Endothelial cell of umbilical vein (primary cell): ENCODE data around the gene PRSS33. TPM values are rescaled to one million over a fixed set of nuclear protein-coding genes. Genes with fewer than 3 reads are reported as not detected.

Experiments used
- BruUV-seq: library from RNA; stranded (reverse); fragments of 400-500 nt; replicated peaks from 2 replicates; lab custom pipeline; 2021; lab: Mats Ljungman, UMichigan
- CTCF ChIA-PET: fragments of 300-600, 350-600 bp; sonication (Branson Sonifier 250); formaldehyde crosslinking; loops from one replicate; lab custom pipeline; 2021; ENCODE audit warnings: antibody characterized with exemption, inconsistent platforms; lab: Charles Lee
- POLR2A ChIA-PET: fragments of 300-600, 350-600 bp; sonication (Branson Sonifier 250); formaldehyde crosslinking; loops from one replicate; lab custom pipeline; 2021; ENCODE audit warnings: antibody characterized with exemption, inconsistent platforms; lab: Charles Lee
- DNase-seq: peaks from one replicate; pipeline ENCODE4 v3.0.0-alpha.2; 2011; ENCODE audit warnings: low read depth, low spot score
- FAIRE-seq: peaks from 2 replicates; lab custom pipeline; 2011; peaks lifted over from hg19 to GRCh38; lab: Jason Lieb, UNC
- H2AFZ ChIP-seq: 2 replicates; pipeline ENCODE4 v1.6.0; 2012; ENCODE audit warnings: low read depth, low read length, control low read depth, inconsistent platforms
- H3K27ac ChIP-seq: 2 replicates; pipeline ENCODE4 v1.5.1; 2011; ENCODE audit warnings: low read depth, mild to moderate bottlenecking, control low read depth, low read length, moderate library complexity; ENCODE audit not compliant: insufficient read depth
- H3K27me3 ChIP-seq, 2 experiments: 2 replicates each; pipeline versions ENCODE4 v1.6.0 to v1.6.1; 2011; ENCODE audit warnings: low read length in 2 of 2, mixed read lengths in 1 of 2; ENCODE audit not compliant: control insufficient read depth in 2 of 2, insufficient read depth in 2 of 2
- H3K36me3 ChIP-seq, 2 experiments: 2 replicates in 1 of 2; 3 replicates in 1 of 2; pipeline ENCODE4 v1.5.1; 2011; ENCODE audit warnings: low read length in 2 of 2, mild to moderate bottlenecking in 1 of 2, moderate library complexity in 1 of 2; ENCODE audit not compliant: control insufficient read depth in 2 of 2, insufficient read depth in 2 of 2; ENCODE audit errors: extremely low read depth in 1 of 2
- H3K4me1 ChIP-seq: 3 replicates; pipeline ENCODE4 v1.5.1; 2011; ENCODE audit warnings: mild to moderate bottlenecking, low read length; ENCODE audit not compliant: control insufficient read depth, insufficient read depth; ENCODE audit errors: extremely low read depth
- H3K4me2 ChIP-seq: 2 replicates; pipeline ENCODE4 v1.6.1; 2011; ENCODE audit warnings: low read length, control low read depth, mixed read lengths; ENCODE audit not compliant: insufficient read depth
- H3K4me3 ChIP-seq, 3 experiments: fragments of 200-600 bp in 1 of 3; sonication (generic), shearing (Covaris generic) in 1 of 3; replicated peaks in 1 of 3; 2 replicates each; pipeline ENCODE4 v1.5.1; 2011 to 2016; ENCODE audit warnings: control low read depth in 3 of 3, low read length in 3 of 3, mild to moderate bottlenecking in 2 of 3, inconsistent platforms in 1 of 3, low read depth in 1 of 3, moderate library complexity in 1 of 3; ENCODE audit not compliant: insufficient read depth in 1 of 3
- H3K79me2 ChIP-seq: 2 replicates; pipeline ENCODE4 v1.6.0; 2012; ENCODE audit warnings: low read length, inconsistent platforms; ENCODE audit not compliant: control insufficient read depth, insufficient read depth
- H3K9ac ChIP-seq: replicated peaks from 2 replicates; pipeline ENCODE3; 2011; ENCODE audit warnings: low read length, control low read depth; ENCODE audit not compliant: insufficient read depth; ENCODE audit errors: extremely low read depth
- H3K9me1 ChIP-seq: replicated peaks from 3 replicates; pipeline ENCODE4 v1.6.0; 2011; ENCODE audit warnings: mild to moderate bottlenecking, low read length; ENCODE audit not compliant: control insufficient read depth, insufficient read depth; ENCODE audit errors: extremely low read depth
- H3K9me3 ChIP-seq: replicated peaks from 2 replicates; pipeline ENCODE4 v1.5.1; 2012; ENCODE audit warnings: low read length, inconsistent platforms; ENCODE audit not compliant: control insufficient read depth, insufficient read depth
- H4K20me1 ChIP-seq: replicated peaks from 2 replicates; pipeline ENCODE3; 2011; ENCODE audit warnings: mild to moderate bottlenecking, low read length; ENCODE audit not compliant: control insufficient read depth, insufficient read depth; ENCODE audit errors: extremely low read depth
- CTCF ChIP-seq, 2 donors: IDR thresholded peaks; 1 replicate in 1 of 2; 2 replicates in 1 of 2; pipeline ENCODE4 v1.5.1; 2011; ENCODE audit warnings: low read length in 2 of 2, mild to moderate bottlenecking in 2 of 2, moderate library complexity in 2 of 2, control low read depth in 1 of 2, inconsistent platforms in 1 of 2, low read depth in 1 of 2; ENCODE audit not compliant: insufficient read depth in 1 of 2; ENCODE audit errors: extremely low read depth in 1 of 2
- EZH2 ChIP-seq: IDR thresholded peaks from 2 replicates; pipeline ENCODE4 v1.6.1; 2012; ENCODE audit warnings: borderline replicate concordance, low read depth, mild to moderate bottlenecking, moderate library complexity, low read length, inconsistent platforms; ENCODE audit not compliant: severe bottlenecking
- MAX ChIP-seq: IDR thresholded peaks from 2 replicates; pipeline ENCODE4 v1.6.1; 2011; ENCODE audit not compliant: insufficient read depth, insufficient read length
- MYC ChIP-seq: IDR thresholded peaks from one replicate; pipeline ENCODE4 v1.6.1; 2011; ENCODE audit warnings: mild to moderate bottlenecking, low read depth, low read length
- POLR2A ChIP-seq: IDR thresholded peaks from 2 replicates; pipeline ENCODE4 v1.6.1; 2012; ENCODE audit warnings: low read depth, mild to moderate bottlenecking, control low read depth, low read length
- POLR2AphosphoS5 ChIP-seq: IDR thresholded peaks from 2 replicates; pipeline ENCODE4 v1.6.1; 2012; ENCODE audit warnings: low read depth, mild to moderate bottlenecking, control low read depth, low read length, moderate library complexity; ENCODE audit not compliant: insufficient read depth
- dilution Hi-C: fragments of 300-500 bp; cut with MboI; formaldehyde crosslinking; loops from one replicate; pipeline ENCODE4 v1.15.0; 2019; ENCODE audit warnings: low sequenced_read_pairs; ENCODE audit not compliant: extremely low pct_ligation_motif_present
- intact Hi-C: fragments of 100-400 bp; cut with micrococcal nuclease; formaldehyde crosslinking; loops from one replicate; pipeline ENCODE4 v1.10.0; 2022
- polyA plus RNA-seq, 4 experiments: library from polyadenylated mRNA; depleted of rRNA in 3 of 4; stranded (reverse) in 3 of 4; unstranded in 1 of 4; fragments of >200 nt; gene quantifications; 2 replicates each; pipeline versions ENCODE4 v1.2.1 to v1.2.3, GENCODE V29; 2011 to 2012; ENCODE audit warnings: missing spikeins in 1 of 4
- total RNA-seq: library from RNA; stranded (reverse); gene quantifications from 2 replicates; pipeline ENCODE4 v1.2.3, GENCODE V29; 2021

PRSS33 gene
- total and polyA plus RNA-seq, 2 donors (not counting 3 experiments of a cell fraction or from before 2014, with no cell fraction given) = not detected

GRCh38 chr16:2816751-2817339 is 29.5 kb upstream of the PRSS33 start, which contains the start of gene PRSS21:
TSS of gene PRSS21 (plus strand) at chr16:2817237. CDS start at chr16:2817269, 32 bp downstream.
- Histone ChIP-seq H3K9me3 (no peaks in the 10 kb centered on the region), H4K20me1 (no peaks in the 10 kb centered on the region), H3K9me1 (no peaks in the 10 kb centered on the region), H3K27me3 (no peaks in the 10 kb centered on the region), H3K36me3 (no peaks in the 10 kb centered on the region), H3K27ac (no peak within 1 kb of the TSS), H3K79me2 (no peaks in the 10 kb centered on the region), H2AFZ (no peak within 1 kb of the TSS), H3K4me1 (no peaks in the 10 kb centered on the region), H3K4me3 (no peak within 1 kb of the TSS), H3K9ac (no peak within 1 kb of the TSS), H3K4me2 (no peak within 1 kb of the TSS)
- FAIRE-seq (no peak), DNase-seq (no peak)
- no TSS peak for BruUV-seq
- ChIA-PET CTCF (interaction anchor here (1.3 kb wide), 1 partner anchor 89 kb away, joined by 3 read pairs; no protein-coding TSS in a partner anchor), POLR2A (no interaction called here)
- intact Hi-C loops = no loop called here
- dilution Hi-C loops = no loop called here
- TF ChIP-seq POLR2AphosphoS5 = no peak
- no peak for TF ChIP-seq EZH2
- TF ChIP-seq CTCF (IDR thresholded peaks at IDR 0.05; ENCODE audit: extremely low read depth in 1 of 2, insufficient read depth in 1 of 2, low read depth in 1 of 2, low read length in 2 of 2) = peak in 1 of 2 donors; percentile 8
- TF ChIP-seq MAX = no peak
- TF ChIP-seq MYC = no peak
- TF ChIP-seq POLR2A = no peak
